PC-9 (cell line): ENCODE data around the gene CCDC102B.

Source experiments
- EZH2 ChIP-seq: fragments of 200-600 bp; sonication (generic); IDR thresholded peaks from 2 replicates; pipeline ENCODE4 v1.8.0; 2017; ENCODE audit warnings: antibody characterized with exemption, low read depth
- TF ChIP-seq, protein P1 (sequence below): fragments of 200-600 bp; sonication (generic); conservative IDR thresholded peaks from 2 replicates; pipeline ENCODE4 v1.6.1; 2017; ENCODE audit warnings: mixed run types, antibody characterized with exemption, mild to moderate bottlenecking, moderate library complexity

DNA sequence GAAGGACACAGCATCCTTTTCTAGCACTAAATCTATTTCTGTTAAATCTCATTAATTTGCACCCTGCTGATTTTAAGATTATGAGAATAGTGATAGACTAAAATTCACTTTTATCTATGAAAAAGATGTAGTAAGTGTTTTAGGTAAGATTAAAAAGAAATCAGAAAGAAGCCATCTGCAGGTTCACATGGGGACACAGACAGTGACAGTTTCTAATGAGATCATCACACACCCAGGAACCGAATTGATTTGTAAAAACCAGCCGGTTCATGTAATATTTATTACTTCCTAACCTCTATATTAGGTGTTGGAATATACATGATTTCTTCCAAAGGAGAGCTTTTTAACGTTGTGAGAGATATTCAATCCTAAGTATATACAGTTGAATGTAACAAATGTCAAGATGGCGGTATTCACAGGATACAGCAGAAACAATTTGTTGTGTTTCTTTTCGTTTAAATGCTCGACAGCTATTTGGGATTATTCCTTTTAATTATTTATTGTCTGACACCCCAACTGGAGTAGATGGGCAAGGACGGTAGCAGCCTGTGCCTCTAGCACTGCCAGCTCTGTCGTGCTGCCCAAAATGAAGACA lies 223.4 kb downstream of the CCDC102B start:
- TF ChIP-seq, protein P1, sequence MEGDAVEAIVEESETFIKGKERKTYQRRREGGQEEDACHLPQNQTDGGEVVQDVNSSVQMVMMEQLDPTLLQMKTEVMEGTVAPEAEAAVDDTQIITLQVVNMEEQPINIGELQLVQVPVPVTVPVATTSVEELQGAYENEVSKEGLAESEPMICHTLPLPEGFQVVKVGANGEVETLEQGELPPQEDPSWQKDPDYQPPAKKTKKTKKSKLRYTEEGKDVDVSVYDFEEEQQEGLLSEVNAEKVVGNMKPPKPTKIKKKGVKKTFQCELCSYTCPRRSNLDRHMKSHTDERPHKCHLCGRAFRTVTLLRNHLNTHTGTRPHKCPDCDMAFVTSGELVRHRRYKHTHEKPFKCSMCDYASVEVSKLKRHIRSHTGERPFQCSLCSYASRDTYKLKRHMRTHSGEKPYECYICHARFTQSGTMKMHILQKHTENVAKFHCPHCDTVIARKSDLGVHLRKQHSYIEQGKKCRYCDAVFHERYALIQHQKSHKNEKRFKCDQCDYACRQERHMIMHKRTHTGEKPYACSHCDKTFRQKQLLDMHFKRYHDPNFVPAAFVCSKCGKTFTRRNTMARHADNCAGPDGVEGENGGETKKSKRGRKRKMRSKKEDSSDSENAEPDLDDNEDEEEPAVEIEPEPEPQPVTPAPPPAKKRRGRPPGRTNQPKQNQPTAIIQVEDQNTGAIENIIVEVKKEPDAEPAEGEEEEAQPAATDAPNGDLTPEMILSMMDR, result no peak
- TF ChIP-seq EZH2, result no peak
